Mucosa of rectum (tissue), 2 donors: ENCODE results near the gene KIAA1210.

ENCODE experiments used
- H3K27ac ChIP-seq, 2 donors: one replicate each; pipeline ENCODE4 v1.7.0; 2013; ENCODE audit warnings: inconsistent platforms in 2 of 2, low read depth in 2 of 2, low read length in 2 of 2
- H3K27me3 ChIP-seq, 2 donors: one replicate each; pipeline ENCODE4 v1.7.0; 2013; ENCODE audit warnings: low read length in 2 of 2; ENCODE audit not compliant: control insufficient read depth in 2 of 2, insufficient read depth in 2 of 2
- H3K36me3 ChIP-seq, 2 donors: one replicate each; pipeline ENCODE4 v1.7.0; 2013; ENCODE audit warnings: low read length in 2 of 2; ENCODE audit not compliant: control insufficient read depth in 2 of 2, insufficient read depth in 2 of 2
- H3K4me1 ChIP-seq, 2 donors: one replicate each; pipeline ENCODE4 v1.7.0; 2013; ENCODE audit warnings: low read length in 2 of 2, mild to moderate bottlenecking in 1 of 2; ENCODE audit not compliant: control insufficient read depth in 2 of 2, insufficient read depth in 2 of 2
- H3K4me3 ChIP-seq, 2 donors: one replicate each; pipeline ENCODE4 v1.7.0; 2013; ENCODE audit warnings: low read length in 2 of 2
- H3K9ac ChIP-seq, 2 donors: one replicate each; pipeline ENCODE4 v1.7.0; 2013; ENCODE audit warnings: low read length in 2 of 2, low read depth in 1 of 2, mild to moderate bottlenecking in 1 of 2
- H3K9me3 ChIP-seq, 2 donors: one replicate each; pipeline ENCODE4 v1.7.0; 2013; ENCODE audit warnings: low read length in 2 of 2; ENCODE audit not compliant: control insufficient read depth in 2 of 2
- donor health status: healthy.
- donor health status: Normal muscosa, but diverticular disease.

Gene KIAA1210

GRCh38 chrX:119095936-119096335 is 31.7 kb downstream of the KIAA1210 start:
- H3K4me3 ChIP-seq: no peak overlapping the region
- peaks cover 3 to 7% of the 10 kb centered on the region in 2 donors for H3K27me3 ChIP-seq
- no peak overlapping the region for H3K9ac ChIP-seq
- H3K4me1 ChIP-seq: peaks cover 0 to 3% of the 10 kb centered on the region in 2 donors
- no peaks in the 10 kb centered on the region for H3K36me3 ChIP-seq
- H3K27ac ChIP-seq: no peak overlapping the region
- no peaks in the 10 kb centered on the region for H3K9me3 ChIP-seq

DNA sequence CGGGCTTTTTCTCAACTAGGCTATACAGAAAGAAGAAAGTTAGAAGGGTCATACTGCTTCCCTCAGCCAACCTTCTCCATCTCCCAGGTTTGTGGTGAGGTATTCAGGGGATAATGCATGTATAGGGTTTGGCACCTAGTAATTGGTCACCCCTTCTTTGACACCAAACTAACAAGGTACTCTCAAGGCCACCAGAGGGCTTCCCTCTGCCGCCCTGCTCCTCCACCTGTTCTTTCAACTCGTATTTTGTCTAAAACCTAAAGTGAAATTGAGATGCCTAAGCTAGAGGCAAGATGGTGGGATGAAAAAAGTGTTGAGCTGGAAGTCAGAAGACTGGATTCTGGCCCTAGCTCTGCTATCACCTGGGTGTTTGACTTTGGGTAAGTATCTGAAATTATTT is 32.8 kb downstream of the KIAA1210 start:
- Histone ChIP-seq H3K4me1 (peaks cover 0 to 3% of the 10 kb centered on the region in 2 donors), H3K9me3 (no peaks in the 10 kb centered on the region), H3K36me3 (no peaks in the 10 kb centered on the region), H3K9ac (no peak overlapping the region), H3K4me3 (no peak overlapping the region), H3K27me3 (peaks cover 3 to 6% of the 10 kb centered on the region in 2 donors), H3K27ac (no peak overlapping the region)

GRCh38 chrX:119093991-119094735 is 33.4 kb downstream of the KIAA1210 start:
- Histone ChIP-seq H3K4me1 (peaks cover 0 to 3% of the 10 kb centered on the region in 2 donors), H3K9me3 (no peaks in the 10 kb centered on the region)

GRCh38 chrX:119090627-119091026 is 37.0 kb downstream of the KIAA1210 start:
- Histone ChIP-seq H3K4me1 (peaks cover 0 to 3% of the 10 kb centered on the region in 2 donors), H3K27ac (no peak overlapping the region), H3K9ac (no peak overlapping the region), H3K9me3 (no peaks in the 10 kb centered on the region), H3K4me3 (no peak overlapping the region), H3K27me3 (peaks cover 3 to 13% of the 10 kb centered on the region in 2 donors), H3K36me3 (no peaks in the 10 kb centered on the region)

More at GRCh38 chrX:119093991-119094735, 33.4 kb downstream of the KIAA1210 start:
- no peaks in the 10 kb centered on the region for H3K36me3 ChIP-seq
- H3K27ac ChIP-seq: no peak overlapping the region
- H3K9ac ChIP-seq: no peak overlapping the region
- no peak overlapping the region for H3K4me3 ChIP-seq
- peaks cover 3 to 5% of the 10 kb centered on the region in 2 donors for H3K27me3 ChIP-seq

DNA sequence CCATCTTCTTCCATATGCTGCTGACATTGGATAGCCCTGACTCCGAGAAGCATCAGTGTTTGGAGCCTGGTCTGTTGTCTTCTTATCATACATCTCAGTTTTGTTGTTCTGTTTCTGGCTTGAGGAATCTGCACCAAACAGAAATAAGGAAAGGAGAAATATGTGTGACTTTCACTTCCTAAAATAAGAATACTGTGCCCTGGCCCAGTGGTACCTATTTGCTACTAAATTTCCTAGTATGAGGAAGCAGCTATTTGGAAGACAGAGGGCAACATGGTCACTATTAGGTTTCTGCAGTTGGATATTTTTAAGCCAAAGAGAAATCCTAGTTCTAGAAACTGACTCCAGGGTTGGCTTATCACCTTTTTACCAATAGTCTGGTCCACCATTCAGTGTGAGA is 38.0 kb downstream of the KIAA1210 start:
- Histone ChIP-seq H3K4me3 (no peak overlapping the region), H3K9ac (no peak overlapping the region), H3K36me3 (no peaks in the 10 kb centered on the region), H3K27ac (no peak overlapping the region), H3K9me3 (no peaks in the 10 kb centered on the region), H3K27me3 (peaks cover 0 to 12% of the 10 kb centered on the region in 2 donors), H3K4me1 (peaks cover 0 to 3% of the 10 kb centered on the region in 2 donors)

DNA sequence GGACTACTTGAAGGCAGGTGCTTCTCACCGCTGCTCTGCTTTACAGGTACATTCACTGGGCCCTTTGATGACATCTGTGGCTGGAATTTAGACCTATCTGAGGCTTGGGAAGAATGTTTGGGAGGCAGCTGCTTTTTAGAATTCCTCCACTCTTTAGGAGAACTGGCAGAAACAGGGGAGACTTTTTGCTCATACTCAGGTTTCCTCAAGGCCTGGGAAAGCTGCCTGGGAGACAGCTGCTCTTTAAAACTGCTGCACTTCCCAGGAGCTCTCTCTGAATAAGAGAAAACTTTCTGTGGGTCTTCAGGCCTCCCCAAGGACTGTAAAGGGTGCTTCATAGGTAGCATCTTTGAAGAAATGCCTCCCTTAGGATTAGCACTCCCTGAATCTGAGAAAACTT is 40.5 kb downstream of the KIAA1210 start:
- no peaks in the 10 kb centered on the region for H3K9me3 ChIP-seq

GRCh38 chrX:119084766-119085165 is 42.8 kb downstream of the KIAA1210 start:
- Histone ChIP-seq H3K4me3 (no peak overlapping the region), H3K9ac (no peak overlapping the region), H3K27ac (no peak overlapping the region), H3K9me3 (no peaks in the 10 kb centered on the region), H3K4me1 (no peaks in the 10 kb centered on the region), H3K27me3 (peaks cover 1 to 10% of the 10 kb centered on the region in 2 donors), H3K36me3 (no peaks in the 10 kb centered on the region)

More for the DNA sequence above, 40.5 kb downstream of the KIAA1210 start:
- no peaks in the 10 kb centered on the region for H3K4me1 ChIP-seq
- H3K36me3 ChIP-seq: no peaks in the 10 kb centered on the region
- no peak overlapping the region for H3K9ac ChIP-seq
- H3K4me3 ChIP-seq: no peak overlapping the region
- peaks cover 0 to 12% of the 10 kb centered on the region in 2 donors for H3K27me3 ChIP-seq
- no peak overlapping the region for H3K27ac ChIP-seq

DNA sequence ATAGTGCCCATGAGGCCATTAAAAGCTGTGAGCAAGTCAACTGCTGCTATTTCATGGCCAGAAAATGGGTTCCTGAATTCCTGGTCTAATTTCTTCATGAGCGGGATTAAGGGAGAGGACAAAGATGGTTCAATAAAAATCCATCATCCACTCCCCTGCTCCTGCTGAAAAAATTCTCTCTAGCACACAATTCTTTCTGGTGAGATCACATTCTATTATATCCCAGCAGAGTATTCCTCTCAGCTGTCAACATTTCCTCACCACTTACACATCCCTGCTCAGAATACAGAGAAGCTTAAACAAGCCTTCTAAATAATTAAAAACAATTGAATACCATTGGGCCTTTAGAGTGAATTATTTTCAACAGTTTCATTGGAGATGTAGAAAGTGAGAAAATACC is 45.3 kb downstream of the KIAA1210 start:
- no peaks in the 10 kb centered on the region for H3K9me3 ChIP-seq
- no peaks in the 10 kb centered on the region for H3K36me3 ChIP-seq
- no peak overlapping the region for H3K9ac ChIP-seq
- no peak overlapping the region for H3K27ac ChIP-seq
- no peaks in the 10 kb centered on the region for H3K4me1 ChIP-seq
- peaks cover 3 to 4% of the 10 kb centered on the region in 2 donors for H3K27me3 ChIP-seq
- no peak overlapping the region for H3K4me3 ChIP-seq

DNA sequence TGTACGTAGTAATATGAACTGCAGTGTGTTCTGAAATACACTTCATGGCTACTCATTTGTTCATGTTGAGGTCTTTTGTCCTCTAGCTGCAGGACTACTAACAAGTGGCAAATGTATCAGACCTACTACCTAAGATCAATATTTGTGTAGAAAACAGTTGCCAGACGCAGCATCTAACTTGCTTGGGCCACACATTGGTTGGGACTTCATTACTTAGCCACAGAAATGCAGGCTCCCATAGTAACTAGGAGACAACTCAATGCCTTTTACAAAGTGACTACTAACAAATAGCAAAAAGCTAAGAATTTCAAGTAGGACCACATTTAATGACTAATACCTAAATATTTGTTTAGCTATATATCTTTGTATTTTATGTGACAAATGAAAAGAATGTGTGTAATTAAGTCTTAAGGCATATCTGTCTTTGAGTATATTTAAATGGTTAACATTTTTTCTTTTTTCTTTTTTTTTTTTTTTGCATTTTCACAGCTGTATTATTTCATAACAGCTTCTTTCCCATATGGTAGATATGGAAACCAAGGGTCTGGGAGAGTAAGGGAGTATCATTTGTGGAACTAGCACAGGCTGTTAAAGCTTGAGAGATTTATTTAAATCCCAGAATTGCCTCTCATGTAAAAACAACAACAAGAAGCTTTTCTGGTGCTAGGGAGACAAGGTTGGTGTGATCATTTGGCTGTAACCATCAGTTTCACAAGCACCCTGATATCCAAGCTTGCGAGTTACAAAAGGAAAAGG is 52.2 kb downstream of the KIAA1210 start:
- Histone ChIP-seq H3K4me3 (no peak overlapping the region), H3K4me1 (no peaks in the 10 kb centered on the region), H3K27ac (no peak overlapping the region), H3K9ac (no peak overlapping the region), H3K9me3 (no peaks in the 10 kb centered on the region), H3K27me3 (peaks cover 2 to 4% of the 10 kb centered on the region in 2 donors), H3K36me3 (no peaks in the 10 kb centered on the region)

DNA sequence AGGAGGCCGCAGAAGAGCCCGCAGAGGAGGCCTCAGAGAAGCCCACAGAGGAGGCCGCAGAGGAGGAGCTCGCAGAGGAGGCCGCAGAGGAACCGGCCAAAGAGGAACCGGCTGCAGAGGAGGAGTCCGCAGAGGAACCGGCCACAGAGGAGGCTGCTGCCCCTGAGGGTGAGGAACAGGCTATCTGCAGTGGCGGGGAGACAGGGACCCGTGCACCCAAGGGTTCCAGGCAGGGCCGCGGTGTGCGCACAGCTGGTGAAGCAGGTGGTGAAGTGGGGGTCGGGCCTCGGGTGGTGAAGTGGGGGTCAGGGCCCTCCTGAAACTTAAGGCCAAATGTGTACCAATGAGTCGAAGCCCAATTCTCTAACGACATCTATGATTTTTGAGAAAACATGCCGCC is 53.7 kb downstream of the KIAA1210 start:
- no peaks in the 10 kb centered on the region for H3K36me3 ChIP-seq
- no peak overlapping the region for H3K9ac ChIP-seq
- H3K9me3 ChIP-seq: no peaks in the 10 kb centered on the region
- no peak overlapping the region for H3K4me3 ChIP-seq
- no peak overlapping the region for H3K27ac ChIP-seq
- H3K27me3 ChIP-seq: peaks cover 3 to 4% of the 10 kb centered on the region in 2 donors
- no peaks in the 10 kb centered on the region for H3K4me1 ChIP-seq
